ENCODE data around the gene PDIA5.
"Not testable (repeated sequence)": the region's sequence is repeated elsewhere in the genome, so short reads cannot be mapped to it uniquely, and the experiment has no call there.

GRCh38 chr3:123151853-123152420, 85.1 kb downstream of the PDIA5 start:
- TF ChIP-seq CTCF (conservative IDR thresholded peaks at IDR 0.05); ZFX (IDR thresholded peaks at IDR 0.05): not testable (repeated sequence)
